ENCODE results near the gene TSPO.

The TSPO gene

GRCh38 chr22:43126501-43127165 is 24.7 kb upstream of the TSPO start:
- Mint-ChIP-seq H3K36me3 (ENCODE audit: low read depth) (no peaks in the 10 kb centered on the region), H3K4me3 (no peak overlapping the region), H3K4me1 (ENCODE audit: low read depth) (no peaks in the 10 kb centered on the region), H3K9me3 (no peaks in the 10 kb centered on the region), H3K27me3 (ENCODE audit: low read depth) (no peaks in the 10 kb centered on the region), H3K27ac (no peak overlapping the region)

- H3K27ac Mint-ChIP-seq: no peak overlapping the region
- no peak overlapping the region for H3K4me3 Mint-ChIP-seq
- no peaks in the 10 kb centered on the region for H3K4me1 Mint-ChIP-seq (ENCODE audit: low read depth)
- no peaks in the 10 kb centered on the region for H3K27me3 Mint-ChIP-seq (ENCODE audit: low read depth)
- no peaks in the 10 kb centered on the region for H3K9me3 Mint-ChIP-seq
- H3K36me3 Mint-ChIP-seq (ENCODE audit: low read depth): no peaks in the 10 kb centered on the region
These were observed 24.0 kb upstream of the TSPO start for GRCh38 chr22:43127166-43127908.

DNA sequence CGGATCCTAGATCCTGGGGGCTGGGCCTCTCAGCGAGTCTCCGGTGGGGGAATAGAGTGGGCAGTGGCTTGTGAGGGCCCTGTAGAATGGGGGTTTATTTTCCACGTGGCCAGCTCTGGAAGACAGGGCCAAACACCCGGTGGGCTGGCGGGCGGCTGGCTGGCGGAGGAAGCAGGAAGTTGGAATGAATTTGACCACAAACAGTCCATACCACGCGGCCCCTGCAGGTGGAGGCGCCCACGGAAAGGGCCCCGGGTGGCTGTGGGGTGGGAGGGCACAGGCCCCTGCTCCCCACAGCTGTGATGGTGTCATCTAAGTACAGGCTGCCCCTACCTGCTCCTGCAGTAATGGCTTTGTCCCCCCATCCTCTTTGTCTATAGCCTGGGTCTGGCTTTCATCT is 23.2 kb upstream of the TSPO start:
- Mint-ChIP-seq H3K27ac (no peak overlapping the region), H3K9me3 (no peaks in the 10 kb centered on the region), H3K4me3 (no peak overlapping the region), H3K36me3 (ENCODE audit: low read depth) (peaks cover 1% of the 10 kb centered on the region), H3K27me3 (ENCODE audit: low read depth) (no peaks in the 10 kb centered on the region), H3K4me1 (ENCODE audit: low read depth) (no peaks in the 10 kb centered on the region)

GRCh38 chr22:43128928-43129424 is 22.4 kb upstream of the TSPO start:
- no peaks in the 10 kb centered on the region for H3K4me1 Mint-ChIP-seq (ENCODE audit: low read depth)
- H3K36me3 Mint-ChIP-seq (ENCODE audit: low read depth): peaks cover 4% of the 10 kb centered on the region
- H3K4me3 Mint-ChIP-seq: no peak overlapping the region
- no peaks in the 10 kb centered on the region for H3K27me3 Mint-ChIP-seq (ENCODE audit: low read depth)
- H3K27ac Mint-ChIP-seq: no peak overlapping the region
- H3K9me3 Mint-ChIP-seq: no peaks in the 10 kb centered on the region

DNA sequence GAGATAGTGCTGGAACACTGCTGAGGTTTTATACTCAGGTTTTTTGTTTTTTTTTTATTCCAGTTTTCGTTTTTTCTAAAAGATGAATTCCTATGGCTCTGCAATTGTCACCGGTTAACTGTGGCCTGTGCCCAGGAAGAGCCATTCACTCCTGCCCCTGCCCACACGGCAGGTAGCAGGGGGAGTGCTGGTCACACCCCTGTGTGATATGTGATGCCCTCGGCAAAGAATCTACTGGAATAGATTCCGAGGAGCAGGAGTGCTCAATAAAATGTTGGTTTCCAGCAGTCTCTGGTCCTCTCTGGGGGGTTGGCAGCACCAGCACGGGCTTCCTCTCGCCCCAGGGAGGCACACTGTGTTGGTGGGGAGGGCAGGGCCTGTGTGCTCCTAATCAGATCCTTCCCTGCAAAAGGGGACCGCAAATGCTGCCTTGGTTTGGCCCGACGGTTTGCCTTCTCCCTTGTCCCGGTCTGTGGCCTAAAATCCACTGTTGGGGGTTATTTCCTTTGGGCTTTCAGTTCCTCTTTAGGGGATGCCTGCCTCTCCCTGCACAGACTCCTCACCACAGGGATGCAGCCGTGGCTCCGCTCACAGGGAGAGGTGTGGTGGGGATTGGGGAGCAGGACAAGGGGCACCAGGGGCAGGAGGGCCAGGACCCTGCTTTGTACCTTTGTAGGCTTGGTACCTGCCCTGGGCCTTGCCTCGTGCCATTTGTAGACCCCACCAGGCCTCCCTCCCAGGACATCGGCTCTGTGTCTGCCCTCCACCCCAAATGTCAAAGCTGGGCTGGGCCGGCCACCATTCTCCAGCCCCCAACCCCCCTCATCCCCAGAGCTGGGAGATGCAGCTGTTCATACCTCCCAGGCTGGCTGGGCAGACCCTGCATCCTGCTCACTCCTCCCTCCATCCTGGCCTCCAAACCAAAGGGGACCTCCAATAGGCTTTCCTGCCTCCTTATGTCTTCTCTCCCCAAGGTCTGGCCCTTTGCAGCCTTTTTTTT is 21.6 kb upstream of the TSPO start:
- H3K27me3 Mint-ChIP-seq (ENCODE audit: low read depth): no peaks in the 10 kb centered on the region
- H3K36me3 Mint-ChIP-seq (ENCODE audit: low read depth): peaks cover 7% of the 10 kb centered on the region
- no peaks in the 10 kb centered on the region for H3K4me1 Mint-ChIP-seq (ENCODE audit: low read depth)
- H3K27ac Mint-ChIP-seq: no peak overlapping the region
- H3K4me3 Mint-ChIP-seq: no peak overlapping the region
- no peaks in the 10 kb centered on the region for H3K9me3 Mint-ChIP-seq

DNA sequence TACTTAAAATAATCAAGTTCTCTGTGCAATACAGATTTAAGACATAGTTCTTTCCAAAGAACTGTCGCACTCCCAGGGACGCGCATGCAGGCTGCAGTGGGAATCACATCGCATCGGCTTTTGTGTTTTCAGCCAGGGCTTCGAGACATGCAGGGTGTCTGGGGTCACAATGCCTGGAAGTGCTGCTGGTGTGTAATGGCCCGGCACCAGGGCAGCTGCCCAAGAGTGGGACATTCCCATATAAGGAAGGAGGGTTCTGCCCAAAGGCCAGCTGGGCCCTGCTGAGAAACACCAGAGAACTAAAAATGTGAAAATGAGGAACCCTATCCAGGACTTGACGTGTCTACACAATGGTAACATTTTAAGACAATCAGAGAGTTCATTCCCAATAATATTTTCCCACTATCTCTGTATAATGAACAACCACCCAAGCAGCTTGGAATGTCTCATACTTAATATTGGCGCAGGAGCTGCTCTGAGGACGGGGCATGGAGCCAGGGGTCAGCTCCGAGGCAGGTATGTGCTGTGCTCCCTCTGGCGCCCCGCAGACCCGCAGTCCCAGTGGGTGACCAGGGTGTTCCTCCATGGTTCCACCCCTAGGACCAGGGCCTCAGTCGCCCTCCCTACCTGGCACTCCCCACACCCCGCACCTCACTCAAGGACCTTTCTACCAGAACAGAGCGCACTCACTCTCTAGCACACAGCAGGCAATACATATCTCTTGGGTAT is 19.4 kb upstream of the TSPO start:
- Mint-ChIP-seq H3K4me3 (no peak overlapping the region), H3K27ac (no peak overlapping the region), H3K4me1 (ENCODE audit: low read depth) (no peaks in the 10 kb centered on the region), H3K27me3 (ENCODE audit: low read depth) (no peaks in the 10 kb centered on the region), H3K9me3 (no peaks in the 10 kb centered on the region), H3K36me3 (ENCODE audit: low read depth) (peaks cover 12% of the 10 kb centered on the region)

DNA sequence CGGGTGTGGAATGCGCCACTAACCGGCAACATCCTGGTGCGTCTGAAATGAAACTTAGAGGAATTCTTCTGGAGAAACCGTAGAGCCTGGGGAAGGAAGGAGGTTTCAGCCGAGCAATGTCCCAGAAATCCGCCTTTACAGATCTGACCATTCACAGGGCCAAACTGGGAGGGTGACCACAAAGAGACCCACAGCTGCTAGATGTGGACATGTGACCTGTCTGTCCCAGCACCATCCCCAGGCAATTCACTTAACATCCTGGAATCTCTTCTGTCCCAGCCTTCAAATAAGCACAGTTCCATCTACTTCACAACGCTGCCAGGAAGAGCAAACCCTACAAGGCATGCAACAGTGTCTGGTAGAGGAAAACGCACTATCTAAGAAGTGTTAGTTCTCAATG is 18.0 kb upstream of the TSPO start:
- Mint-ChIP-seq H3K27ac (no peak overlapping the region), H3K27me3 (ENCODE audit: low read depth) (no peaks in the 10 kb centered on the region), H3K4me1 (ENCODE audit: low read depth) (no peaks in the 10 kb centered on the region), H3K4me3 (no peak overlapping the region), H3K36me3 (ENCODE audit: low read depth) (peaks cover 12% of the 10 kb centered on the region), H3K9me3 (no peaks in the 10 kb centered on the region)

DNA sequence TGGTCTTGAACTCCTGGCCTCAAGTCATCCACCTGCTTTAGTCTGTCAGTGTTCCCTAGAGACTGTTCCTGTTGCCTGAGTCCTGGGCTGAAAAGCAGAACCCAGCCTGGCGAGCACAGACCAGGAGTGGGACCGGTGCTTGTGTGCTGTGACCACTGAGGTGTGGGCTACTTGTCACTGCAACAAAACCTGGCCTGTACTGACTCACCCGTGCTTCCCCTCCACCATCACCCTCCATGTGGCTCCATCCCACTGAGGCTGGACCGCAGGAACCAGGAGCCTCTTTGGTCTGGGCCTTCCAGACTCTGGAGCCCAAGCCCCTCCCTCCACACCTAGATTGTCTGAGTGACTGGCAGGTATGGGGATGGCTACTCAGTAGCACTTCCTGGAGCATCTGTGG is 16.8 kb upstream of the TSPO start:
- Mint-ChIP-seq H3K27ac (no peak overlapping the region), H3K9me3 (no peaks in the 10 kb centered on the region), H3K27me3 (ENCODE audit: low read depth) (no peaks in the 10 kb centered on the region), H3K36me3 (ENCODE audit: low read depth) (peaks cover 15% of the 10 kb centered on the region), H3K4me1 (ENCODE audit: low read depth) (no peaks in the 10 kb centered on the region), H3K4me3 (no peak overlapping the region)

GRCh38 chr22:43135565-43135964 is 15.8 kb upstream of the TSPO start:
- Mint-ChIP-seq H3K27ac (no peak overlapping the region), H3K4me3 (no peak overlapping the region), H3K4me1 (ENCODE audit: low read depth) (peaks cover 3% of the 10 kb centered on the region), H3K36me3 (ENCODE audit: low read depth) (peaks cover 18% of the 10 kb centered on the region), H3K27me3 (ENCODE audit: low read depth) (no peaks in the 10 kb centered on the region), H3K9me3 (no peaks in the 10 kb centered on the region)

- Mint-ChIP-seq H3K4me3 (no peak overlapping the region), H3K27ac (no peak overlapping the region), H3K36me3 (ENCODE audit: low read depth) (peaks cover 21% of the 10 kb centered on the region)
These were observed 15.1 kb upstream of the TSPO start for GRCh38 chr22:43136255-43136654.

DNA sequence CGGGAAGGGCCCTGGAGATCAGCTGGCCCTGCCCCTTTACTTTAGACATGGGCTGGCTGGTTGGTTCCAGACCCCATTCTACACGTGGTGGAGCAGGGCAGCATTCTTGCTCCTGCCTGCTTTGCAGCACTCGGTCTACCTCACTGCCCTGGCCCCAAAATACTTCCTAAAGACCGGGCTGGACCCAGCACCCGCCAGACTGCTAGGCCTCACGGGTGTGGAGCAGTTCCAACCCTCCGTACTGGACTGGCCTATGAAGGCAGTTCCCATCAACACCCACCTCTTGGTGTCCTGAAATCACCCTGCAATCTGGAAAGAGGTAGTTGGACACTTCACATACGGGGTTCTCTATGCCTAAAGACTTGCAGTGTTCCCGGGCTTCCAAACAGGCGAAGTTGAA is 14.6 kb upstream of the TSPO start:
- peaks cover 21% of the 10 kb centered on the region for H3K36me3 Mint-ChIP-seq (ENCODE audit: low read depth)

More at GRCh38 chr22:43136255-43136654, 15.1 kb upstream of the TSPO start:
- Mint-ChIP-seq H3K27me3 (ENCODE audit: low read depth) (no peaks in the 10 kb centered on the region), H3K4me1 (ENCODE audit: low read depth) (peaks cover 6% of the 10 kb centered on the region), H3K9me3 (no peaks in the 10 kb centered on the region)

GRCh38 chr22:43142880-43143562 is 8.3 kb upstream of the TSPO start, which contains the start of gene MCAT:
TSS of gene MCAT (minus strand) at chr22:43143398. CDS start at chr22:43143348, 50 bp downstream.
- H3K9me3 Mint-ChIP-seq: no peaks in the 10 kb centered on the region
- no peaks in the 10 kb centered on the region for H3K27me3 Mint-ChIP-seq (ENCODE audit: low read depth)

More for the DNA sequence above, 14.6 kb upstream of the TSPO start:
- no peak overlapping the region for H3K4me3 Mint-ChIP-seq
- peaks cover 6% of the 10 kb centered on the region for H3K4me1 Mint-ChIP-seq (ENCODE audit: low read depth)
- H3K27me3 Mint-ChIP-seq (ENCODE audit: low read depth): no peaks in the 10 kb centered on the region
- H3K9me3 Mint-ChIP-seq: no peaks in the 10 kb centered on the region
- no peak overlapping the region for H3K27ac Mint-ChIP-seq

GRCh38 chr22:43144949-43145348 is 6.4 kb upstream of the TSPO start:
- H3K27ac Mint-ChIP-seq: no peak overlapping the region
- no peaks in the 10 kb centered on the region for H3K27me3 Mint-ChIP-seq (ENCODE audit: low read depth)
- no peaks in the 10 kb centered on the region for H3K9me3 Mint-ChIP-seq
- H3K36me3 Mint-ChIP-seq (ENCODE audit: low read depth): peaks cover 6% of the 10 kb centered on the region
- peaks cover 33% of the 10 kb centered on the region for H3K4me1 Mint-ChIP-seq (ENCODE audit: low read depth)
- peak overlapping the region; percentile 42 for H3K4me3 Mint-ChIP-seq

More at GRCh38 chr22:43142880-43143562, 8.3 kb upstream of the TSPO start, which contains the start of gene MCAT:
- Mint-ChIP-seq H3K4me3 (peak within 1 kb of the TSS; percentile 89), H3K36me3 (ENCODE audit: low read depth) (peaks cover 9% of the 10 kb centered on the region), H3K27ac (peak within 1 kb of the TSS; percentile 91), H3K4me1 (ENCODE audit: low read depth) (peaks cover 26% of the 10 kb centered on the region)

All from T-helper 1 cell treated with Interleukin-12 subunit alpha and Interleukin-12 subunit beta and Interleukin-4 antibody, amounts not matched to agents 30 μg/mL and 1 μg/mL, for 36 hours (primary cell).